ENCODE measurements around the gene HDAC5.
"Not testable (repeated sequence)": the region's sequence is repeated elsewhere in the genome, so short reads cannot be mapped to it uniquely, and the experiment has no call there.

The HDAC5 gene

GRCh38 chr17:44066204-44066930, 57.1 kb downstream of the HDAC5 start, which contains the start of gene LSM12:
TSS of gene LSM12 (minus strand) at chr17:44066671. CDS start at chr17:44066587, 84 bp downstream.
- peak; percentile 95 to 96 for DNase-seq

GRCh38 chr17:44065668-44066203, 57.7 kb downstream of the HDAC5 start:
- DNase-seq: no peak

GRCh38 chr17:44063704-44064639, 59.5 kb downstream of the HDAC5 start:
- no peak for DNase-seq

- DNase-seq: no peak
Measured at GRCh38 chr17:44062871-44063270, 60.6 kb downstream of the HDAC5 start.

GRCh38 chr17:44061446-44061845, 62.0 kb downstream of the HDAC5 start:
- no peak for DNase-seq

- DNase-seq: no peak
Measured at GRCh38 chr17:44059101-44059892, 64.1 kb downstream of the HDAC5 start.

- peak; percentile 22 to 35 for DNase-seq
Measured at GRCh38 chr17:44053125-44053872, 70.1 kb downstream of the HDAC5 start.

GRCh38 chr17:44049294-44050060, 74.0 kb downstream of the HDAC5 start:
- no peak for DNase-seq

- peak; percentile 21 to 45 for DNase-seq
Measured at GRCh38 chr17:44046893-44047292, 76.5 kb downstream of the HDAC5 start.

GRCh38 chr17:44045486-44045885, 78.0 kb downstream of the HDAC5 start:
- DNase-seq: peak in 1 of 2 donors; percentile 52

GRCh38 chr17:44044071-44044470, 79.4 kb downstream of the HDAC5 start:
- DNase-seq: peak; percentile 73 to 76

GRCh38 chr17:44043272-44043696, 80.2 kb downstream of the HDAC5 start:
- peak; percentile 86 to 91 for DNase-seq

GRCh38 chr17:44039829-44040635, 83.4 kb downstream of the HDAC5 start:
- DNase-seq: no peak

GRCh38 chr17:44038604-44039011, 84.8 kb downstream of the HDAC5 start:
- no peak for DNase-seq

- DNase-seq: no peak
Measured at GRCh38 chr17:44037471-44037870, 86.0 kb downstream of the HDAC5 start.

GRCh38 chr17:44034688-44035087, 88.8 kb downstream of the HDAC5 start:
- not testable (repeated sequence) for DNase-seq

GRCh38 chr17:44033861-44034408, 89.5 kb downstream of the HDAC5 start:
- peak; percentile 15 to 18 for DNase-seq

GRCh38 chr17:44030482-44030881, 93.0 kb downstream of the HDAC5 start:
- DNase-seq: no peak

- no peak for DNase-seq
Measured at GRCh38 chr17:44029736-44030135, 93.7 kb downstream of the HDAC5 start.
